GM12872 (cell line): ENCODE measurements around the gene RTF2.
"Not testable (repeated sequence)": the region's sequence is repeated elsewhere in the genome, so short reads cannot be mapped to it uniquely, and the experiment has no call there.

Experiments
- CTCF ChIP-seq: IDR thresholded peaks from 3 replicates; pipeline ENCODE4 v1.5.1; 2011; ENCODE audit warnings: low read depth, mild to moderate bottlenecking, low read length, moderate library complexity; ENCODE audit not compliant: insufficient read depth

The RTF2 gene

GRCh38 chr20:56524444-56524843, 56.0 kb downstream of the RTF2 start, which contains the start of gene FAM209A:
FAM209A (plus strand) TSS chr20:56524744; CDS start chr20:56524809, 65 bp downstream.
- TF ChIP-seq CTCF = not testable (repeated sequence)

GRCh38 chr20:56527521-56527920, 59.1 kb downstream of the RTF2 start:
- TF ChIP-seq CTCF = no peak

GRCh38 chr20:56532946-56533345, 64.5 kb downstream of the RTF2 start, which contains the start of gene FAM209B:
FAM209B (plus strand) TSS chr20:56533246; CDS start chr20:56533342, 96 bp downstream.
- not testable (repeated sequence) for TF ChIP-seq CTCF

GRCh38 chr20:56537997-56538396, 69.6 kb downstream of the RTF2 start:
- no peak for TF ChIP-seq CTCF

GRCh38 chr20:56540415-56540814, 72.0 kb downstream of the RTF2 start:
- TF ChIP-seq CTCF = no peak

GRCh38 chr20:56542489-56543030, 74.1 kb downstream of the RTF2 start:
- no peak for TF ChIP-seq CTCF

GRCh38 chr20:56551571-56551970, 83.1 kb downstream of the RTF2 start:
- TF ChIP-seq CTCF = no peak
